Subcutaneous adipose tissue (tissue), 4 donors: ENCODE data around the gene PTPRE. TPM values are rescaled to one million over a fixed set of nuclear protein-coding genes. Genes with fewer than 3 reads are reported as not detected.

Experiments used
- total RNA-seq, 4 donors: library from RNA; depleted of rRNA; stranded (reverse); fragments of >200 nt; gene quantifications; one replicate each; pipeline ENCODE4 v1.1.0, GENCODE V29; 2016
- TF ChIP-seq, protein P1 (sequence below): fragments of 450-650 bp; IDR thresholded peaks from one replicate; pipeline ENCODE4 v1.5.1; 2016; ENCODE audit warnings: low read depth, mild to moderate bottlenecking, control low read depth, antibody characterized with exemption, moderate library complexity

PTPRE gene, protein sequence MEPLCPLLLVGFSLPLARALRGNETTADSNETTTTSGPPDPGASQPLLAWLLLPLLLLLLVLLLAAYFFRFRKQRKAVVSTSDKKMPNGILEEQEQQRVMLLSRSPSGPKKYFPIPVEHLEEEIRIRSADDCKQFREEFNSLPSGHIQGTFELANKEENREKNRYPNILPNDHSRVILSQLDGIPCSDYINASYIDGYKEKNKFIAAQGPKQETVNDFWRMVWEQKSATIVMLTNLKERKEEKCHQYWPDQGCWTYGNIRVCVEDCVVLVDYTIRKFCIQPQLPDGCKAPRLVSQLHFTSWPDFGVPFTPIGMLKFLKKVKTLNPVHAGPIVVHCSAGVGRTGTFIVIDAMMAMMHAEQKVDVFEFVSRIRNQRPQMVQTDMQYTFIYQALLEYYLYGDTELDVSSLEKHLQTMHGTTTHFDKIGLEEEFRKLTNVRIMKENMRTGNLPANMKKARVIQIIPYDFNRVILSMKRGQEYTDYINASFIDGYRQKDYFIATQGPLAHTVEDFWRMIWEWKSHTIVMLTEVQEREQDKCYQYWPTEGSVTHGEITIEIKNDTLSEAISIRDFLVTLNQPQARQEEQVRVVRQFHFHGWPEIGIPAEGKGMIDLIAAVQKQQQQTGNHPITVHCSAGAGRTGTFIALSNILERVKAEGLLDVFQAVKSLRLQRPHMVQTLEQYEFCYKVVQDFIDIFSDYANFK
- total RNA-seq, result 10 to 100 TPM; 10.7 to 66.8 (median 27.9) TPM

DNA sequence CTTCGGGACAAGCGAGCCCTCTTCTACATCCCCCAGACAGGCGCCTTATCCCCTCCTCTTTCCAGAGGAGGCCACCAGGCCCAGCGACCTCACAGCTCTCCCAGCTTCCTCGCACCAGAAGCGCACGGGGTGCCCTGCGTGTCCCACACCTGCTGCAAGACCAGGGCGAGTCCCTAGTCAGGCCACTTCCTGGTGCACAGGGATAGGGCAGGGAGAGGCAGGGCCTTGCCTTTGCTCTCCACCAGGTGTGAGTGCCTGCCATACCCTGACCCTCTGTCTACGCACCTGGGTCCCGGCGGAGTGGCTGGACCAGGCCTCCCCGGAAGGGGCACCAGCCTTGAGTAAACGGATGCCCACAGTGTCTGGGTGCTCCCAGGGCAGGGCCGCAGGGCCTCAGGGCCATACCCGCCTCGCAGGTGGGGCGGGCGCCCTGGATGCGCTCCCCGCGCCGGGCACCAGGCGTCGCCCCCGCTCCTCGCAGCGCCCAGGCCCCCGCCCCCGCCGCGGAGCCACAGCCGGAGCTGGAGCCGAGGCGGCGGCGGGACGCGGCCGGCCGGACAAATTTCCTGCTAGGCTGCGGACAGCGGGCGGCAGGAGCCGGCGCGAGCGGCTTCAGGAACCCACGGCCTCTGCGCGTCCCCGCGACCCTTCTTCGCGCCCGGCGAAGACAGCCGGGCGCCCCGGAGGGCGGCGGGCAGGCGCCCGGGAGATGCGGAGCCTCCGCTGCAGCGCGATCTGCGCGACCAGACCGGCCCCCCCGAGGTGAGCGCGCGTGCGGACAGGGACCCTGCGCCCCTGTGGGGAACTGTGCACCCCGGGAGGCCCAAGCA lies at the start of gene PTPRE:
Gene PTPRE, plus strand, starts transcription at position 556 of the 830 bp plus-strand sequence. CDS start 133,779 bp downstream, outside the sequence.
- TF ChIP-seq, protein P1, sequence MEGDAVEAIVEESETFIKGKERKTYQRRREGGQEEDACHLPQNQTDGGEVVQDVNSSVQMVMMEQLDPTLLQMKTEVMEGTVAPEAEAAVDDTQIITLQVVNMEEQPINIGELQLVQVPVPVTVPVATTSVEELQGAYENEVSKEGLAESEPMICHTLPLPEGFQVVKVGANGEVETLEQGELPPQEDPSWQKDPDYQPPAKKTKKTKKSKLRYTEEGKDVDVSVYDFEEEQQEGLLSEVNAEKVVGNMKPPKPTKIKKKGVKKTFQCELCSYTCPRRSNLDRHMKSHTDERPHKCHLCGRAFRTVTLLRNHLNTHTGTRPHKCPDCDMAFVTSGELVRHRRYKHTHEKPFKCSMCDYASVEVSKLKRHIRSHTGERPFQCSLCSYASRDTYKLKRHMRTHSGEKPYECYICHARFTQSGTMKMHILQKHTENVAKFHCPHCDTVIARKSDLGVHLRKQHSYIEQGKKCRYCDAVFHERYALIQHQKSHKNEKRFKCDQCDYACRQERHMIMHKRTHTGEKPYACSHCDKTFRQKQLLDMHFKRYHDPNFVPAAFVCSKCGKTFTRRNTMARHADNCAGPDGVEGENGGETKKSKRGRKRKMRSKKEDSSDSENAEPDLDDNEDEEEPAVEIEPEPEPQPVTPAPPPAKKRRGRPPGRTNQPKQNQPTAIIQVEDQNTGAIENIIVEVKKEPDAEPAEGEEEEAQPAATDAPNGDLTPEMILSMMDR, result no peak

DNA sequence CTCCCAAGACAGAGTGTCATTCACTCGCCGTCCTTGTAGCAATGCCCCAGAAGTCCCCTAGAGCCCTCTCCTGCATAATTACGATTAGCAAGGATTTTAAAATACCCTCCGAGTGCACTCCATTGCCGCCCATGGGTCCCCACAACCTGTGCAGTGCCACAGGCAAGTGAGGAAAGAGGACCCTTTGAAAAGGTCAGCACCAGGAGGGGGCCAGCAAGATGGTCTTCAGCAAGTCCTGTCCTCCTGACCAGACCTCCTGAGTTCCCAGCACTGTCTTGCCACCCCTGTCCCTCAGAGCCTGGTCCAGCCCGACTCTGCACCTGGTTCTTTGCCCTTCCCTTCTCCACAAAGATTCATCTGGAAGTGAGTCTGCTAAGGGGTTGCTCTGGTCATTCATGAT lies 46.3 kb upstream of the PTPRE start:
- TF ChIP-seq, protein P1, result no peak

DNA sequence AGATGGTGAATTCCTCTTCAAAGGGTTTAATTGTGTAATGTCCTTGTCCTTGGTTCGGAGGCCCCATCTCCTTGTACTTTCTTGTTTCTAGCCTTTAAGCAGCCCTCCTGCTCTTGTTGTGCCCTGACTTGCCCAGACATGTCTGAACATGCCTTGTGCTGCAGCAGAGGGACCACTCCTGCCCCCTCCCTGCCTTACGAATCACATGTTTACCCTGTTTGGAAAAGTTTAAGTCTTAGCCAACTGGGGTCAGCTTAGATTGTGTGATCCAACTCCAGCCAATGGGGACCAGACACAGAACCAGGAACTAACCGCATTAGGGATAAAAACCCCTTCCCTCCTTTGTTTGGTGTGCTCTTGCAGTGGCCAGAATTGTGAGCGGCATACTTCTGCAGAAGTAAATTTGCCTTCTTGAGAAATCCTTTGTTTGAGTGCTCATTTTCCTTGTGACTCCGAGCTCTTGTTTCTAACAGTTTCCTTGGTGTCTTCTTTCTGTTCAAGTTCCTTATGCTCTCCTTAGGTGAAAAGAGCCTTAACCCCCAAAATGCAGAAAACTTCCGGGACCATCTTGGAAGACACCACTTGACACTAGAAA lies 43.6 kb upstream of the PTPRE start:
- TF ChIP-seq, protein P1, result no peak

DNA sequence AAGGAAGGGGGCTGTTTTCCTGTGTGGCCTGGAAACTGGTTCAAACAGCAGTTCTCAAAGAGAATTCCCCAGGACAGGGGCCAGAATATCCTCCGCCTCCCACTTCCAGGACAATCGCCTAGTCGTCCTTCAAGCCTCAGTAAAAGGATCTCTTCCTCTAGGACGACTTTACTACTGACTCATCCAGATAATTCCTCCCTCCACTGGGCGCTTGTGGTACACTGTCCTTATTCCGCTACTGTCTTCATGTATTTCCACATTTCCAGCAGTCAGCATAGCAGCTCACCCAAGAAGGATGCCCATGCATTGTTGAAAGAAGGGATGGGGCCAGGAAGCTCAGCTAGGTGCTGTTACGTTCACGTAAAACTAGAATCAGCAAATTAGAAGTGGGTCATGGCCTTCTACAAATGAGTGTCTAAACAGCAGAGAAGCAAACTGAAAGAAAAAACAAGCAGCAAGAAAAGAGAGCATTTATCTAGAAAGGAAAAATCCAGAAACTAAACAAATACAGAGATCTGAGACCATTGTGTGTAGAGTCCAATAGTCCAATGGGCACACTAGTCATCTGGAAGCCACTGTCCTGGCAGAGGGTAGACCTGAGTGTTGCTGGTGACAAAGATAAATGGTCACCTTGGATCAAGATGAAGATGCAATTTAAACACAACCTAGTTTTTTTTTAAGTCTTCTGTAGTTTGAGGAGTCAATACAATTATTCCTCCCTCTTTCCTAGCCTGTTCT lies 40.5 kb upstream of the PTPRE start:
- TF ChIP-seq, protein P1, result no peak

DNA sequence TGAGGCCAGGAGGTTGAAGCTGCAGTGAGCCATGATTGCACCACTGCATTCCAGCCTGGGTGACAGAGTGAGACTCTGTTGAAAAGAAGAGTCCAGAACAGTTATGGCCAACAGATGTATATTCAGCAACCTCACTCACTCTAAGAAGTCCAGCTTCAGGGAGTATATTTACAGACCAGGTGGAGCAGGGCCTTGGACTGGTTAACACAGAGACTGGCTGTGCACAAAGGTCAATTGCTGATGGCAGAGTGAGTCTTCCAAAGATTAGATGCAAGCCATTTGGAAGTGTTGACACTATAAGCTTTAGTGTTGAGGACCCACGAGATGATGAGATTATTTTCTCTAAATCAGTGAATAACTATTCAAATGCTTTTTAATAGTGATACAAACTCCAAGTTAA lies 39.1 kb upstream of the PTPRE start:
- TF ChIP-seq, protein P1, result no peak

DNA sequence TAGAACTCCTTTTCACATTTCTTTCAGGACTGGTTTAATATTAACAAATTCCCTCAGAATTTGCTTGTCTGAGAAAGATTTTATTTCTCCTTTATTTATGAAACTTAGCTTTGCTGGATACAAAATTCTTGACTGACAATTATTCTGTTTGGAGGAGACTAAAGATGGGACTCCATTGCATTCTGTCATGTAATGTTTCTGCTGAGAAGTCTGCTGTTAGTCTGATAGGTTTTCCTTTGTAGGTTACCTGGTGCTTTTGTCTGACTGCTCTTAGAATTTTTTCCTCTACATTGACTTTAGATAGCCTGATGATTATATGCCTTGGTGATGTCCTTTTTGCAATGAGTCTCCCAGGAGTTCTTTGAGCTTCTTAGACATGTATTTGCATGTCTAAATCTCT lies 37.6 kb upstream of the PTPRE start:
- TF ChIP-seq, protein P1, result no peak
